ENCODE results near the gene RPL19.
A peak's percentile ranks its signal among the peaks of the same experiment; 100 is the strongest.

Gene RPL19

GRCh38 chr17:39223907-39224777 lies 24.1 kb downstream of the RPL19 start:
- CTCF ChIA-PET = interaction anchor here (0.9 to 1.8 kb wide), 3 partner anchors 8 to 16 kb away, joined by 3 to 14 read pairs (median 3); no protein-coding TSS in a partner anchor
- TF ChIP-seq CTBP1 (IDR thresholded peaks at IDR 0.05; ENCODE audit: borderline replicate concordance) = no peak
- TF ChIP-seq ARNT (IDR thresholded peaks at IDR 0.05) = no peak
- TF ChIP-seq TARDBP (IDR thresholded peaks at IDR 0.05) = no peak
- no peak for TF ChIP-seq ELF4 (IDR thresholded peaks at IDR 0.05)
- TF ChIP-seq PKNOX1 (IDR thresholded peaks at IDR 0.05) = no peak
- no peak for TF ChIP-seq HDGF (IDR thresholded peaks at IDR 0.05; ENCODE audit: borderline replicate concordance)
- no peak for TF ChIP-seq NFRKB (IDR thresholded peaks at IDR 0.05)
- no peak for TF ChIP-seq LEF1 (IDR thresholded peaks at IDR 0.05; ENCODE audit: borderline replicate concordance)
- TF ChIP-seq FOXM1 (IDR thresholded peaks at IDR 0.05; ENCODE audit: borderline replicate concordance) = no peak

DNA sequence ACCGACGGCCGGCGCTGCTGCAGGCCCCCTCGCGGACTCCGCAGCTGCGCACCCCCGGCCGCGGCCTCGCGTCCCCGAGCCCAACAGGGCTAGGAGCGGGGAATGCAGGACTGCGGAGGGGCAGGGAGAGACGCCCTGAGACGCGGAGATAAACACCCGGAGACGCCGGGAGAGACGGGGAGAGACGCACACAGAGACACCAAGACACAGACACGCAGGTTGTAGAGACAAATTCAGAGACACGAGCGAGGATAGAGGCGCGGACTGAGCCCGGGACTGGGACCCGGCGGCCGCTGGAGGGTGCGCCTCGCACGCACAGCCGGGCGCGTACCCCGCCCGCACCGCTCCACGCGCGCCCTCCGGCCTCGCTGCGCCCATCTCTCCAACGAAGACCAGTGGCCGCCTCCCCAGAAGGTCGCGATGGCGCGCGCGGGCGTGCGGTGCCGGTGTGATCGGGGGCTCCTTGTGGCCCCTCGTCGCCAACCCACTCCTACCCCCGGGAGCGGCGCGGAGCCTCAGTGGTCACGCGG lies 24.8 kb downstream of the RPL19 start:
- ChIA-PET POLR2A (no interaction called here), CTCF (no interaction called here)
- TF ChIP-seq LEF1 (IDR thresholded peaks at IDR 0.05; ENCODE audit: borderline replicate concordance) (no peak), FOXK2 (IDR thresholded peaks at IDR 0.05) (no peak), NFRKB (IDR thresholded peaks at IDR 0.05) (no peak), PKNOX1 (IDR thresholded peaks at IDR 0.05) (no peak), HDGF (IDR thresholded peaks at IDR 0.05; ENCODE audit: borderline replicate concordance) (no peak), TARDBP (IDR thresholded peaks at IDR 0.05) (no peak), FOXA1 (IDR thresholded peaks at IDR 0.05) (no peak), SUZ12 (IDR thresholded peaks at IDR 0.05) (no peak), ARNT (IDR thresholded peaks at IDR 0.05) (no peak), SP1 (IDR thresholded peaks at IDR 0.05) (no peak), ELF4 (IDR thresholded peaks at IDR 0.05) (no peak), BHLHE40 (IDR thresholded peaks at IDR 0.05; ENCODE audit: borderline replicate concordance) (no peak)
- no peak for DNase-seq (ENCODE audit: extremely low spot score)

More at GRCh38 chr17:39223907-39224777, 24.1 kb downstream of the RPL19 start:
- DNase-seq (ENCODE audit: extremely low spot score) = no peak
- POLR2A ChIA-PET = interaction anchor here (1.2 to 1.7 kb wide), 3 partner anchors 15 to 24 kb away, joined by 4 to 18 read pairs (median 8); partner anchors contain the start of gene RPL19

DNA sequence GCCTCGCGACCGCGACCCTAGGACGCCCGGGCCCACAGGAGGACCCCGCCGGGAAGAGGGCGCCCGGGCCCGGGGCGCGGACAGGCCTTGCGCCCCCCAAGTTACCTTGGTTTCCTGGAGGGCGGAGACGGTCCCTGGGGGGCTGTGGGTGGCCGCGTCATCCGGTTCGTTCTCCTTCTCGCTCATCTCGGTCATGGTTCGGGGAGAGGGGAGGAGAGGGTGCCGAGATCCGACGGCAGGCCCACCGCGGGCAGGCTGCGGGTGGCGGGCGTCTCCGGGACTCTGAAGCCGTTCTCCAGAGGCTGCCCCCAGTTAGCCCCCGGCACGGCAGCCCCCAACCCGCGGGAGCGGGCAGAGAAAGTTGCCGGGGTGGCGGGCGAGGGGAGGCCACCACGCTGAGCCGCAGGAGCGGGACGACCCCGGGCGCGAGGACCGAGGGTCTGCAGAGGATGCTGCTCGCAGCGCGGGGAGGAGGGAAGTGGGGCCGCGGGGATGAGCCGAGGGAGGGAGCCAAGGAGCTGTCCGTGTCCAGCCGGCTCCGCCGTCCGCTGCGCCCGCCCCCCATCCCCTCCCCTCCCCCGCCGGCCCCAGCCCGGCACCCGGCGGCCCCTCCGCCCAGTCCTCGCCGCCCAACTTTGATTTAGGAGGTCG lies 25.4 kb downstream of the RPL19 start, which contains the start of gene STAC2:
Gene STAC2, minus strand, starts transcription at position 638 of the 651 bp plus-strand sequence. Its CDS starts 443 bp downstream, at position 195.
- CTCF ChIA-PET = interaction anchor here (0.7 to 1.0 kb wide), 3 partner anchors 10 to 19 kb away, joined by 3 to 5 read pairs (median 5); no protein-coding TSS in a partner anchor
- POLR2A ChIA-PET = interaction anchor here (1.2 to 1.4 kb wide), 2 partner anchors 20 to 26 kb away, joined by 12 to 18 read pairs; partner anchors contain the start of gene RPL19
- TF ChIP-seq SUZ12 (IDR thresholded peaks at IDR 0.05) (no peak), ZNF384 (IDR thresholded peaks at IDR 0.05) (no peak), PKNOX1 (IDR thresholded peaks at IDR 0.05) (no peak), ELF4 (IDR thresholded peaks at IDR 0.05) (no peak), FOXA1 (IDR thresholded peaks at IDR 0.05) (no peak), CTBP1 (IDR thresholded peaks at IDR 0.05; ENCODE audit: borderline replicate concordance) (no peak), NFRKB (IDR thresholded peaks at IDR 0.05) (no peak), L3MBTL2 (conservative IDR thresholded peaks at IDR 0.05) (no peak), HDGF (IDR thresholded peaks at IDR 0.05; ENCODE audit: borderline replicate concordance) (no peak), SP1 (IDR thresholded peaks at IDR 0.05) (no peak), FOXK2 (IDR thresholded peaks at IDR 0.05) (no peak), LEF1 (IDR thresholded peaks at IDR 0.05; ENCODE audit: borderline replicate concordance) (no peak), ARNT (IDR thresholded peaks at IDR 0.05) (no peak), FOXM1 (IDR thresholded peaks at IDR 0.05; ENCODE audit: borderline replicate concordance) (no peak), TARDBP (IDR thresholded peaks at IDR 0.05) (no peak), BHLHE40 (IDR thresholded peaks at IDR 0.05; ENCODE audit: borderline replicate concordance) (no peak)
- no peak for DNase-seq (ENCODE audit: extremely low spot score)

- TF ChIP-seq PKNOX1 (IDR thresholded peaks at IDR 0.05) = peak; percentile 67
- no peak for TF ChIP-seq FOXK2 (IDR thresholded peaks at IDR 0.05)
- CTCF ChIA-PET = interaction anchor here (0.7 to 1.0 kb wide), 4 partner anchors 9 to 243 kb away, joined by 3 to 5 read pairs (median 4); no protein-coding TSS in a partner anchor
- POLR2A ChIA-PET = interaction anchor here (1.2 to 1.4 kb wide), 2 partner anchors 21 to 26 kb away, joined by 12 to 18 read pairs; partner anchors contain the start of gene RPL19
- DNase-seq (ENCODE audit: extremely low spot score) = peak; percentile 83
Observed at GRCh38 chr17:39225959-39226683, 26.0 kb downstream of the RPL19 start.
